ENCODE data around the gene ENPP1.

Gene ENPP1

GRCh38 chr6:131807644-131808459 is at the start of gene ENPP1:
Gene ENPP1 (plus strand): TSS chr6:131808020. CDS start chr6:131808036, 16 bp downstream.
- DNase-seq, result peak; percentile 48 to 74 (median 62)

- no peak for DNase-seq
Observed at GRCh38 chr6:131758920-131759319, 48.9 kb upstream of the ENPP1 start.

- DNase-seq, result no peak
Observed at GRCh38 chr6:131761060-131761761, 46.6 kb upstream of the ENPP1 start.

GRCh38 chr6:131761762-131762067 is 46.1 kb upstream of the ENPP1 start:
- DNase-seq, result no peak

GRCh38 chr6:131762984-131763383 is 44.8 kb upstream of the ENPP1 start:
- no peak for DNase-seq

GRCh38 chr6:131763749-131764148 is 44.1 kb upstream of the ENPP1 start:
- no peak for DNase-seq

- DNase-seq, result no peak
Observed at GRCh38 chr6:131764350-131764749, 43.5 kb upstream of the ENPP1 start.

GRCh38 chr6:131765081-131765803 is 42.6 kb upstream of the ENPP1 start:
- no peak for DNase-seq

GRCh38 chr6:131765804-131766135 is 42.0 kb upstream of the ENPP1 start:
- no peak for DNase-seq

GRCh38 chr6:131766631-131767030 is 41.2 kb upstream of the ENPP1 start:
- no peak for DNase-seq

GRCh38 chr6:131768964-131769363 is 38.9 kb upstream of the ENPP1 start:
- DNase-seq, result no peak

GRCh38 chr6:131769385-131770141 is 38.3 kb upstream of the ENPP1 start:
- no peak for DNase-seq

- DNase-seq, result no peak
Observed at GRCh38 chr6:131770776-131771175, 37.0 kb upstream of the ENPP1 start.

GRCh38 chr6:131773284-131773950 is 34.4 kb upstream of the ENPP1 start:
- DNase-seq, result no peak

- DNase-seq, result no peak
Observed at GRCh38 chr6:131775886-131776285, 31.9 kb upstream of the ENPP1 start.

- no peak for DNase-seq
Observed at GRCh38 chr6:131776985-131777384, 30.8 kb upstream of the ENPP1 start.

- no peak for DNase-seq
Observed at GRCh38 chr6:131778169-131778568, 29.7 kb upstream of the ENPP1 start.

GRCh38 chr6:131779304-131779703 is 28.5 kb upstream of the ENPP1 start:
- no peak for DNase-seq

GRCh38 chr6:131780600-131780999 is 27.2 kb upstream of the ENPP1 start:
- DNase-seq, result no peak

- DNase-seq, result no peak
Observed at GRCh38 chr6:131781687-131782086, 26.1 kb upstream of the ENPP1 start.

- no peak for DNase-seq
Observed at GRCh38 chr6:131782764-131783163, 25.1 kb upstream of the ENPP1 start.

- no peak for DNase-seq
Observed at GRCh38 chr6:131784561-131784960, 23.3 kb upstream of the ENPP1 start.

- DNase-seq, result no peak
Observed at GRCh38 chr6:131787079-131787478, 20.7 kb upstream of the ENPP1 start.
